Suppressor macrophage treated with lipopolysaccharide for 1 hour (primary cell): ENCODE results near the gene PCDHGB1.
"Not testable (repeated sequence)": the region's sequence is repeated elsewhere in the genome, so short reads cannot be mapped to it uniquely, and the experiment has no call there.

Experiments used
- DNase-seq, 3 donors: peaks; one replicate each; pipeline ENCODE4 v3.0.0-alpha.2; 2020 to 2022

The PCDHGB1 gene

GRCh38 chr5:141349917-141350619 is at the start of gene PCDHGB1:
PCDHGB1 (plus strand) TSS chr5:141350099; CDS start chr5:141350261, 162 bp downstream.
- peak in 2 of 3 donors; percentile 31 to 51 for DNase-seq

GRCh38 chr5:141303756-141304155 is 46.1 kb upstream of the PCDHGB1 start, which contains the start of gene SLC25A2:
SLC25A2 (minus strand) TSS chr5:141304049; CDS start chr5:141303865, 184 bp downstream.
- DNase-seq, result no peak

- DNase-seq, result no peak
Observed at GRCh38 chr5:141306630-141307029, 43.3 kb upstream of the PCDHGB1 start.

GRCh38 chr5:141313711-141314110 is 36.2 kb upstream of the PCDHGB1 start:
- no peak for DNase-seq

- not testable (repeated sequence) for DNase-seq
Observed at GRCh38 chr5:141316963-141317362, 32.9 kb upstream of the PCDHGB1 start.

- no peak for DNase-seq
Observed at GRCh38 chr5:141319202-141319601, 30.7 kb upstream of the PCDHGB1 start.

- DNase-seq, result no peak
Observed at GRCh38 chr5:141319699-141320098, 30.2 kb upstream of the PCDHGB1 start.

GRCh38 chr5:141320225-141321169 is 29.4 kb upstream of the PCDHGB1 start, which contains the start of gene TAF7:
TAF7 (minus strand) TSS chr5:141320784; CDS start chr5:141320044, 740 bp downstream.
- DNase-seq, result peak; percentile 96 to 98 (median 97)

- no peak for DNase-seq
Observed at GRCh38 chr5:141322261-141322660, 27.6 kb upstream of the PCDHGB1 start.

- peak; percentile 39 to 53 (median 51) for DNase-seq
Observed at GRCh38 chr5:141326088-141326854, 23.6 kb upstream of the PCDHGB1 start.

GRCh38 chr5:141328231-141328630 is 21.7 kb upstream of the PCDHGB1 start:
- no peak for DNase-seq

- DNase-seq, result peak in 1 of 3 donors; percentile 16
Observed at GRCh38 chr5:141330299-141331080, 19.4 kb upstream of the PCDHGB1 start, which contains the start of gene PCDHGA1. PCDHGA1 (plus strand) TSS chr5:141330514.

GRCh38 chr5:141332571-141332970 is 17.3 kb upstream of the PCDHGB1 start:
- not testable (repeated sequence) for DNase-seq

- no peak for DNase-seq
Observed at GRCh38 chr5:141338538-141339306, 11.2 kb upstream of the PCDHGB1 start, which contains the start of gene PCDHGA2. PCDHGA2 (plus strand) TSS chr5:141338760.

GRCh38 chr5:141340781-141341354 is 9.0 kb upstream of the PCDHGB1 start:
- not testable (repeated sequence) for DNase-seq

GRCh38 chr5:141342773-141343172 is 7.1 kb upstream of the PCDHGB1 start:
- DNase-seq, result no peak

GRCh38 chr5:141343242-141343952 is 6.5 kb upstream of the PCDHGB1 start, which contains the start of gene PCDHGA3:
PCDHGA3 (plus strand) TSS chr5:141343829; CDS start chr5:141344034, 205 bp downstream.
- DNase-seq, result peak; percentile 32 to 38 (median 35)

GRCh38 chr5:141343953-141344463 is 5.9 kb upstream of the PCDHGB1 start:
- DNase-seq, result no peak

GRCh38 chr5:141345327-141345726 is 4.6 kb upstream of the PCDHGB1 start:
- DNase-seq, result no peak
